Type B pancreatic cell (in vitro differentiated cells): Measurements from ENCODE around the gene CIAO2A. TPM values are rescaled to one million over a fixed set of nuclear protein-coding genes. Genes with fewer than 3 reads are reported as not detected.
"Not testable (repeated sequence)": the region's sequence is repeated elsewhere in the genome, so short reads cannot be mapped to it uniquely, and the experiment has no call there.

Source experiments
- DNase-seq: peaks from one replicate; pipeline ENCODE4 v3.0.0; 2021; ENCODE audit warnings: mixed read lengths; ENCODE audit not compliant: unreplicated experiment; ENCODE audit errors: extremely low spot score
- H3K27ac Mint-ChIP-seq: 2 replicates; pipeline ENCODE4 v1.8.0; 2021; ENCODE audit warnings: mild to moderate bottlenecking, mixed read lengths
- H3K27me3 Mint-ChIP-seq: 2 replicates; pipeline ENCODE4 v1.8.0; 2021; ENCODE audit warnings: mixed read lengths
- H3K36me3 Mint-ChIP-seq: 2 replicates; pipeline ENCODE4 v1.8.0; 2021; ENCODE audit warnings: mixed read lengths
- H3K4me1 Mint-ChIP-seq: one replicate; pipeline ENCODE4 v1.8.0; 2021; ENCODE audit warnings: mixed read lengths; ENCODE audit not compliant: unreplicated experiment
- H3K4me3 Mint-ChIP-seq: 2 replicates; pipeline ENCODE4 v1.8.0; 2021; ENCODE audit warnings: mild to moderate bottlenecking, mixed read lengths
- H3K9me3 Mint-ChIP-seq: 2 replicates; pipeline ENCODE4 v1.8.0; 2021; ENCODE audit warnings: mixed read lengths
- total RNA-seq: library from RNA; stranded (reverse); gene quantifications from 2 replicates; pipeline ENCODE4 v1.2.1, GENCODE V29; 2021; ENCODE audit warnings: low replicate concordance
- TF ChIP-seq, protein P1 (sequence below): fragments of 200-600 bp; sonication (generic); conservative IDR thresholded peaks from 2 replicates; pipeline ENCODE4 v1.5.0; 2021; ENCODE audit warnings: antibody characterized with exemption, mild to moderate bottlenecking

CIAO2A gene
- total RNA-seq, 1 donor from 2014 or later = 69.7 TPM

DNA sequence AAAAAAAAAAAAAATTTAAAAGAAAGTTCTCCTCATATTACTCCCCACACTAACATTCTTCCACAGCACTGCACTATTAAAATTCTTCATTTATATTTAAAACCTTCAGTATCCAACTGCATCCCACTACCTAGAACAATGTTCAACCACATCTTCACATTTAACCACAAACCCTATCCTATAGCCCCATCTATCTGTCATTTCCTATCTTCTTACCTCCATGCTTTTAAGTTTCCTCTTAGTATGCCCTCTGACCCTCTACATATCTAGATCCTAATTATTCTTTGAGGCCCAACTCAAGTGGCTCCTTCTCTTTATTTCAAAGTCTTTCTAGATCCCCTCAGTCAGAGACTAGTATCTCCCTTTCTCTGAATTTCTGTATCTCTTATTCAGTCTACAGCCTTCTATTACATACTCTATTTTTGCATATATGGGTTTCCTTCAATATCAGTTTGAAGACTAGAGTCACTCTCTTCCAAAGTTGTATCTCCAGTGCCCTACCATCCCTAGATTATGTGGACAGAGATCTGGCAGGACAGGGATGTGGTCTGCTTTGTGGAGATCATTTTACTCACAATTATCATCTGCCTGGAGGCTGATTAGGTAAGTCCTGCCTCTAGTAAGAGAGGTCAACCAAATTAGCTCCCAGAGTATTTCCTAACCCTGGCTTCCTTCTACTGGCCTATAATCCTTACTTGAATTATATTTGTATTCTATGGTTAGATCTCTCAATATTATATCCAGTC, 1.4 kb downstream of the CIAO2A start:
- H3K36me3 Mint-ChIP-seq = peaks cover 17% of the 10 kb centered on the region
- no peaks in the 10 kb centered on the region for H3K27me3 Mint-ChIP-seq
- peak overlapping the region; percentile 98 for H3K27ac Mint-ChIP-seq
- TF ChIP-seq, protein P1, sequence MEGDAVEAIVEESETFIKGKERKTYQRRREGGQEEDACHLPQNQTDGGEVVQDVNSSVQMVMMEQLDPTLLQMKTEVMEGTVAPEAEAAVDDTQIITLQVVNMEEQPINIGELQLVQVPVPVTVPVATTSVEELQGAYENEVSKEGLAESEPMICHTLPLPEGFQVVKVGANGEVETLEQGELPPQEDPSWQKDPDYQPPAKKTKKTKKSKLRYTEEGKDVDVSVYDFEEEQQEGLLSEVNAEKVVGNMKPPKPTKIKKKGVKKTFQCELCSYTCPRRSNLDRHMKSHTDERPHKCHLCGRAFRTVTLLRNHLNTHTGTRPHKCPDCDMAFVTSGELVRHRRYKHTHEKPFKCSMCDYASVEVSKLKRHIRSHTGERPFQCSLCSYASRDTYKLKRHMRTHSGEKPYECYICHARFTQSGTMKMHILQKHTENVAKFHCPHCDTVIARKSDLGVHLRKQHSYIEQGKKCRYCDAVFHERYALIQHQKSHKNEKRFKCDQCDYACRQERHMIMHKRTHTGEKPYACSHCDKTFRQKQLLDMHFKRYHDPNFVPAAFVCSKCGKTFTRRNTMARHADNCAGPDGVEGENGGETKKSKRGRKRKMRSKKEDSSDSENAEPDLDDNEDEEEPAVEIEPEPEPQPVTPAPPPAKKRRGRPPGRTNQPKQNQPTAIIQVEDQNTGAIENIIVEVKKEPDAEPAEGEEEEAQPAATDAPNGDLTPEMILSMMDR = peak; percentile 18
- peak overlapping the region; percentile 99 for H3K4me3 Mint-ChIP-seq
- peaks cover 35% of the 10 kb centered on the region for H3K4me1 Mint-ChIP-seq
- H3K9me3 Mint-ChIP-seq = no peaks in the 10 kb centered on the region
- DNase-seq = no peak

DNA sequence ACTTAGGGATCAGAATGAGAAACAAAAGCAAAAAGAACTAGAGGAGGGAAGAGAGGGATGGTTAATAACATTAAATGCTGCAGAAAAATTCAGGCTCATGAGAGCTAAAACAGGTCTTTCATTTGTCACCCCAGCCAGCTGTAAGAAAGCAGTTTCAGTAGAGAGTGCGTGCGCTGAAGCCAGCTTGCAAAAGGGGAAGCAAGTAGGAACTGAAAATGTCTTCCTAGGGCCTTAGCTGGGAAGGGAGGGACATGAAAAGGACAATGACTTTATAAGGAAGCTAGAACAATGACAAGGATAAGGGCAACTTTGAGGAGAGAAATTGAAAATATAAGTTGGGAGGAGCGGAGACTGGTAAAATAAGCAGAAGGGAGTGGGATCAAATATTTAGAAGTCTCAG, 3.1 kb downstream of the CIAO2A start:
- Mint-ChIP-seq H3K36me3 (peaks cover 17% of the 10 kb centered on the region), H3K4me1 (peaks cover 32% of the 10 kb centered on the region), H3K27me3 (no peaks in the 10 kb centered on the region), H3K9me3 (no peaks in the 10 kb centered on the region), H3K27ac (peak overlapping the region; percentile 36), H3K4me3 (peak overlapping the region; percentile 14)
- DNase-seq = no peak
- TF ChIP-seq, protein P1 = no peak

DNA sequence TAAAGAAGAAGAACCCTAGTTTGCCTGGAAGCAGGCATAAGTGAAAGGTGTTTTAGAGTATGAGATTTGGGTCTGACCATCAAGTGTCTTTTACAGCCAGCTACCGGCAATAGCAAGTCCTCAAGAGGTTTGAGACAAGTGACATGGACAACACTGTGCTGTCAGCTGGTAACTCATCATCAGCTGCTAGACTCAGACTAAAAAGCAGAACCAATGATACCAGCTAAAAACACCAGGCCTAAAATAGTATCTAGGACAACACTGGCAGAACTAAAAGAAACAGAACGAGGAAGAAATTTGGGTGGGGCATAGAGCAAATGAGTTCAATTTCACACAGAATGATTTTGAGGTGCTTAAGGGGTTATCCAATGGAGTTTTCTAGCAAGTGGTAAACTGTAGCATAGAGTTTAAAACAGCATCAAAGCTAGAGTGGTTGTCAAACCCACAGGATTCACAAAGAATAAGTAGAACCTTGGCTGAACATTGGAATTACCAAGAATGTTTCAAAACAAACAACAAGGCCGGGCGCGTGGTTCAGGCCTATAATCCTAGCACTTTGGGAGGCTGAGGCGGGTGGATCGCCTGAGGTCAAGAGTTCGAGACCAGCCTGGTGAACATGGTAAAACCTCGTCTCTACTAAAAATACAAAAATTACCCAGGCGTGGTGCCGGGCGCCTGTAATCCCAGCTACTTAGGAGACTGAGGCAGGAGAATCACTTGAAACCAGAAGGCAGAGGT, 3.9 kb downstream of the CIAO2A start:
- TF ChIP-seq, protein P1 = no peak
- peaks cover 17% of the 10 kb centered on the region for H3K36me3 Mint-ChIP-seq
- H3K4me1 Mint-ChIP-seq = peaks cover 26% of the 10 kb centered on the region
- no peak overlapping the region for H3K4me3 Mint-ChIP-seq
- no peak for DNase-seq
- no peaks in the 10 kb centered on the region for H3K9me3 Mint-ChIP-seq
- no peak overlapping the region for H3K27ac Mint-ChIP-seq
- H3K27me3 Mint-ChIP-seq = no peaks in the 10 kb centered on the region

DNA sequence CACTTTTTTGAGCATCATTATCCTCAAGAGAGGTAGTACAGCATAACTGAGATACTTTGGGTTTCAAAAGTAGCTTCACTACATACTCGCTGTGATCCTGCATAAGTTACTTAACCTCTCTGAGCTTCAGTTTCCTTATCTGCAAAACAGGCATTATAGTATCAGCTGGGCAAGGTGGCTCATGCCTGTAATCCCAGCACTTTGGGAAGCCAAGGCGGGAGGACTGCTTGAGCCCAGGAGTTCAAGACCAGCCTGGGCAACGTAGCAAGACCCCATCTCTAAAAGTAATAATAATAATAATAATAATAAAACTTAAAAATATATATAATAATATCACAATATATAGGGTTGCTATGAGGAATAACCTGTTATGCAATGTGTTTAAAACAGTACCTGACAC, 10.9 kb downstream of the CIAO2A start:
- H3K27me3 Mint-ChIP-seq = no peaks in the 10 kb centered on the region
- no peak overlapping the region for H3K4me3 Mint-ChIP-seq
- TF ChIP-seq, protein P1 = no peak
- DNase-seq = no peak
- no peaks in the 10 kb centered on the region for H3K9me3 Mint-ChIP-seq
- H3K36me3 Mint-ChIP-seq = peaks cover 2% of the 10 kb centered on the region
- H3K27ac Mint-ChIP-seq = no peak overlapping the region
- H3K4me1 Mint-ChIP-seq = no peaks in the 10 kb centered on the region

DNA sequence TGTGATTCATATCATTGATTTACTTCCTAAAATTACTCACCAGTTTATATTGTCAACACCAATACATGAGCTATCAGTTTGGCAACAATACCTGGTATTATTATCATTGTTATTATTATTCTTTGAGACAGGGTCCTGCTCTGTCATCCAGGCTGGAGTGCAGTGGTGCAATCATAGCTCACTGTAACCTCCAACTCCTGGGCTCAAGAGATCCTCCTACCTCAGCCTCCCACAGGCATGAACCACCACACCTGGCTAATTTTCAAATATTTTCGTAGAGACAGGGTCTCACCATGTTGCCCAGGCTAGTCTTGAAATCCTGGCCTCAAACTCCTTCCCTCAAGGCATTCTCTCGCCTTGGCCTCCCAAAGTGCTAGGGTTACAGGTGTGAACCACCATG, 20.1 kb downstream of the CIAO2A start:
- H3K27me3 Mint-ChIP-seq, DNase-seq, H3K4me1 Mint-ChIP-seq, H3K9me3 Mint-ChIP-seq, H3K36me3 Mint-ChIP-seq, H3K27ac Mint-ChIP-seq, H3K4me3 Mint-ChIP-seq: not testable (repeated sequence)

DNA sequence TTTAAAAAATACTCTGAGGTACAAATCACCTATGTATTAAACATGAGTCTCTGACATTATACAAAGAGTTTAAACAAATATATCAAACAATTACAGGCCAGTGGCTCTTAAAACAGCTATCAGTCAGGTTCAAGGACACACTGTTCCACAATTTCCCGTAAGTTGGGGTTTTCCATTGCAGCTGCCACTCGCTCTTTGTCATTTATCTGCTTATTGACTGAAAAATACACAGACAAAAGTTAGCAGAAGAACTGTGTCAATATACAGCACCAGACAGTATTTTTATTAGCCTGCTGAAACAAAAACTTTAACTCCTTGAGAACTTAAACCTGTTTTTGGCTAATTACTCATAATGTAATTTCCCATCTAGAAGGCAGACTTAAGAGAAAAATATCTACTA, 20.8 kb downstream of the CIAO2A start:
- H3K27ac Mint-ChIP-seq = no peak overlapping the region
- TF ChIP-seq, protein P1 = no peak

More for the DNA sequence above, 20.8 kb downstream of the CIAO2A start:
- Mint-ChIP-seq H3K27me3 (no peaks in the 10 kb centered on the region), H3K4me3 (no peak overlapping the region), H3K4me1 (no peaks in the 10 kb centered on the region), H3K36me3 (peaks cover 8% of the 10 kb centered on the region), H3K9me3 (no peaks in the 10 kb centered on the region)
- no peak for DNase-seq
